HepG2 (cell line): ENCODE measurements around the gene CAPN15. TPM values are rescaled to one million over a fixed set of nuclear protein-coding genes. Genes with fewer than 3 reads are reported as not detected.

ENCODE experiments used
- ELF4 ChIP-seq: sonication (generic); formaldehyde crosslinking; IDR thresholded peaks from 2 replicates; pipeline ENCODE4 v1.5.0; 2020; ENCODE audit warnings: missing genetic modification reagents, mild to moderate bottlenecking, moderate library complexity, borderline replicate concordance
- KIAA2018 ChIP-seq: sonication (generic); formaldehyde crosslinking; IDR thresholded peaks from 2 replicates; pipeline ENCODE4 v1.5.0; 2020; ENCODE audit warnings: mild to moderate bottlenecking, missing genetic modification reagents, borderline replicate concordance
- NBN ChIP-seq: fragments of 450-650 bp; conservative IDR thresholded peaks from 2 replicates; pipeline ENCODE4 v1.6.1; 2017
- NONO ChIP-seq, 2 experiments: fragments of 450-650 bp in 1 of 2; sonication (generic) in 1 of 2; formaldehyde crosslinking in 1 of 2; IDR thresholded peaks in 1 of 2; conservative IDR thresholded peaks in 1 of 2; 2 replicates each; pipeline versions ENCODE4 v1.6.1 to v1.8.0; 2017 to 2022; ENCODE audit warnings: mild to moderate bottlenecking in 1 of 2, missing genetic modification reagents in 1 of 2, moderate library complexity in 1 of 2
- SOX6 ChIP-seq, 2 experiments: fragments of 450-650 bp in 1 of 2; sonication (generic) in 1 of 2; formaldehyde crosslinking in 1 of 2; IDR thresholded peaks; 2 replicates each; pipeline versions ENCODE4 v1.4.0 to v1.6.1; 2017 to 2020; ENCODE audit warnings: antibody characterized with exemption in 1 of 2, mild to moderate bottlenecking in 1 of 2, missing genetic modification reagents in 1 of 2
- SRSF1 ChIP-seq: fragments of 200-400 bp; formaldehyde crosslinking; optimal IDR thresholded peaks from 2 replicates; pipeline ENCODE3; 2017; ENCODE audit warnings: mild to moderate bottlenecking, low read depth, low read length, moderate library complexity
- SSRP1 ChIP-seq: IDR thresholded peaks from 2 replicates; pipeline ENCODE4 v1.6.1; 2016; ENCODE audit warnings: control low read depth
- ZNF232 ChIP-seq: sonication (generic); formaldehyde crosslinking; IDR thresholded peaks from 2 replicates; pipeline ENCODE4 v1.4.0; 2020; ENCODE audit warnings: missing genetic modification reagents, borderline replicate concordance
- ZNF282 ChIP-seq: fragments of 450-650 bp; IDR thresholded peaks from 2 replicates; pipeline ENCODE4 v1.6.1; 2018; ENCODE audit not compliant: partially characterized antibody
- ZNF646 ChIP-seq: sonication (generic); formaldehyde crosslinking; IDR thresholded peaks from 2 replicates; pipeline ENCODE4 v1.9.0; 2021; ENCODE audit warnings: mild to moderate bottlenecking, missing genetic modification reagents
- ZNF691 ChIP-seq: sonication (generic); formaldehyde crosslinking; IDR thresholded peaks from 2 replicates; pipeline ENCODE4 v1.4.0; 2020; ENCODE audit warnings: missing genetic modification reagents, low read depth, mild to moderate bottlenecking, borderline replicate concordance
- ZNF768 ChIP-seq: sonication (generic); formaldehyde crosslinking; IDR thresholded peaks from 2 replicates; pipeline ENCODE4 v1.4.0; 2020; ENCODE audit warnings: missing genetic modification reagents
- polyA plus RNA-seq, 8 experiments: library from polyadenylated mRNA; depleted of rRNA in 3 of 8; stranded (reverse) in 7 of 8; unstranded in 1 of 8; fragments of >200 nt; fragmentation: Illumina TruSeq in 4 of 8; extraction: Trizol in 4 of 8; gene quantifications; 2 replicates each; pipeline versions ENCODE4 v1.2.1 to v1.2.3, GENCODE V29; 2011 to 2016; ENCODE audit warnings: low read depth in 4 of 8, missing spikeins in 1 of 8, mixed read lengths in 1 of 8; ENCODE audit not compliant: insufficient read depth in 1 of 8
- total RNA-seq, 5 experiments: library from RNA; depleted of rRNA; stranded (reverse); fragments of >200 nt; fragmentation: Illumina TruSeq; extraction: Trizol; gene quantifications; 2 replicates each; pipeline ENCODE4 v1.2.3, GENCODE V29; 2016; ENCODE audit warnings: low read depth in 1 of 5

Gene CAPN15
- total and polyA plus RNA-seq, 2 of the 13 experiments (the other 11 are each of a cell fraction or from before 2014, with no cell fraction given): 14.9 to 24.5 TPM

GRCh38 chr16:526181-527014 lies 1.1 kb upstream of the CAPN15 start (continued):
- TF ChIP-seq SRSF1 (peak; percentile 53), ZNF768 (CRISPR knock-in tag) (no peak), SOX6 (IDR thresholded peaks at IDR 0.05) (no peak), SOX6 (CRISPR knock-in tag; IDR thresholded peaks at IDR 0.05) (no peak), ZNF282 (no peak), ELF4 (CRISPR knock-in tag) (0 out of 2 replicates have a peak, but pooled peaks have one; percentile 34), ZNF646 (CRISPR knock-in tag) (no peak), KIAA2018 (CRISPR knock-in tag) (no peak), ZNF691 (CRISPR knock-in tag) (peak; percentile 55; the same call in 1 of the 2 replicates), NBN (no peak), ZNF232 (CRISPR knock-in tag) (no peak), NONO (IDR thresholded peaks at IDR 0.05) (no peak), NONO (CRISPR knock-in tag; conservative IDR thresholded peaks at IDR 0.05) (no peak; the same call in 1 of the 2 replicates), SSRP1 (CRISPR knock-in tag) (0 out of 2 replicates have a peak, but pooled peaks have one; percentile 48)
